ENCODE measurements around the gene MAP3K8.
A peak's percentile ranks its signal among the peaks of the same experiment; 100 is the strongest.

The MAP3K8 gene

DNA sequence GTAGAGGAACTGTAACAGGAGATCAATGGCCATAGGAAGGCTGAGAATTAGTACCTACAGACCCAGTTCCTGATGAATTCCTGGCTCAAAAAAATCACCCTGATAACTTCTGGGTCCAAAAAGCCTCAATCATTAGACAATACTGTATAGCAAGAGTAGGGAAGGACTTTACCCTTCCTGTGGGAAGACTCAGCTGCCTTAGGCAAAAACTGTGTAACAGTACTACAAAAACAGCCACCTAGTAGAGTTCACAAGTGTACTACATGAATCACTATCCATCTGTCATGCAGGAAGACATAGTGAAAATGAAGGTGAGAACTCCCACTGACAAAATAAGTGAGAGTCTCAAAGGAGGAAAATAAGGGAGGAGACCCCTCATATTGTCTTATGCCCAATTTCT, 47.6 kb downstream of the MAP3K8 start:
- Histone ChIP-seq H3K4me3 (ENCODE audit: low read length) (no peak overlapping the region), H3F3A (ENCODE audit: control insufficient read depth, insufficient read depth) (no peaks in the 10 kb centered on the region), H3K27me3 (ENCODE audit: control insufficient read depth, low read length) (no peaks in the 10 kb centered on the region), H3K36me3 (ENCODE audit: control insufficient read depth, low read length) (no peaks in the 10 kb centered on the region), H3K4me2 (ENCODE audit: low read length) (no peak overlapping the region), H3K9me2 (replicated peaks; ENCODE audit: control insufficient read depth, low read length) (no peaks in the 10 kb centered on the region), H4K20me1 (ENCODE audit: control insufficient read depth, insufficient read depth, low read depth, low read length) (no peaks in the 10 kb centered on the region), H3K27ac (ENCODE audit: low read depth, low read length) (no peak overlapping the region), H3K9me3 (ENCODE audit: control insufficient read depth, insufficient read depth, low read length) (no peaks in the 10 kb centered on the region), H3K4me1 (ENCODE audit: control insufficient read depth, low read length) (no peaks in the 10 kb centered on the region), H3K79me2 (ENCODE audit: control insufficient read depth, low read length) (no peaks in the 10 kb centered on the region)
- TF ChIP-seq, protein P1, sequence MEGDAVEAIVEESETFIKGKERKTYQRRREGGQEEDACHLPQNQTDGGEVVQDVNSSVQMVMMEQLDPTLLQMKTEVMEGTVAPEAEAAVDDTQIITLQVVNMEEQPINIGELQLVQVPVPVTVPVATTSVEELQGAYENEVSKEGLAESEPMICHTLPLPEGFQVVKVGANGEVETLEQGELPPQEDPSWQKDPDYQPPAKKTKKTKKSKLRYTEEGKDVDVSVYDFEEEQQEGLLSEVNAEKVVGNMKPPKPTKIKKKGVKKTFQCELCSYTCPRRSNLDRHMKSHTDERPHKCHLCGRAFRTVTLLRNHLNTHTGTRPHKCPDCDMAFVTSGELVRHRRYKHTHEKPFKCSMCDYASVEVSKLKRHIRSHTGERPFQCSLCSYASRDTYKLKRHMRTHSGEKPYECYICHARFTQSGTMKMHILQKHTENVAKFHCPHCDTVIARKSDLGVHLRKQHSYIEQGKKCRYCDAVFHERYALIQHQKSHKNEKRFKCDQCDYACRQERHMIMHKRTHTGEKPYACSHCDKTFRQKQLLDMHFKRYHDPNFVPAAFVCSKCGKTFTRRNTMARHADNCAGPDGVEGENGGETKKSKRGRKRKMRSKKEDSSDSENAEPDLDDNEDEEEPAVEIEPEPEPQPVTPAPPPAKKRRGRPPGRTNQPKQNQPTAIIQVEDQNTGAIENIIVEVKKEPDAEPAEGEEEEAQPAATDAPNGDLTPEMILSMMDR (IDR thresholded peaks at IDR 0.05; ENCODE audit: low read depth, low read length, poor library complexity, severe bottlenecking), result no peak
- TF ChIP-seq EZH2phosphoT487 (IDR thresholded peaks at IDR 0.05; ENCODE audit: borderline replicate concordance, low read length), result no peak

DNA sequence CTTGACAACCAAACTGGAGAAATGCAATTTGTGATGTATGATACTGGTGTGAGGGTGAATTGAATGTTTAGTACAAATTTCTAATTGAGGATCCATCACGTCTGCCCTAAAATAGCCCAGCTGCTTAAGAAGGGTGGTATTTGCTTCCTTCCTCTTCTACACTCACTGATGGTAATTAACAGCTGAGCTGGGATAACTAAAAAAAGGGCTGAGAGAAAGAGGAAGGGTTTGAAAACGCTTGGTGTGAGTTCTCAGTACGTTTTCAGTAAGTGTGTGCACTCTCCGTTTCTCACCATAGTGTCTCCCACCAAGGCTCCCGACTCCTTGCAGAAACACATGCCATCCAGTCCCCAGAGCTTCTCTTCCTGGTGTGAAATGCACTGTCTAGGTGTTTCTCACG, 54.3 kb downstream of the MAP3K8 start:
- H3F3A ChIP-seq (ENCODE audit: control insufficient read depth, insufficient read depth), result no peaks in the 10 kb centered on the region
- peak overlapping the region; percentile 43 for H3K4me2 ChIP-seq (ENCODE audit: low read length)
- H3K9me3 ChIP-seq (ENCODE audit: control insufficient read depth, insufficient read depth, low read length), result no peaks in the 10 kb centered on the region
- H3K4me1 ChIP-seq (ENCODE audit: control insufficient read depth, low read length), result peaks cover 51% of the 10 kb centered on the region
- H3K27ac ChIP-seq (ENCODE audit: low read depth, low read length), result no peak overlapping the region
- H3K27me3 ChIP-seq (ENCODE audit: control insufficient read depth, low read length), result peaks cover 27% of the 10 kb centered on the region
- H3K4me3 ChIP-seq (ENCODE audit: low read length), result no peak overlapping the region
- no peaks in the 10 kb centered on the region for H3K79me2 ChIP-seq (ENCODE audit: control insufficient read depth, low read length)
- no peaks in the 10 kb centered on the region for H3K36me3 ChIP-seq (ENCODE audit: control insufficient read depth, low read length)
- TF ChIP-seq, protein P1 (IDR thresholded peaks at IDR 0.05; ENCODE audit: low read depth, low read length, poor library complexity, severe bottlenecking), result no peak
- no peak for TF ChIP-seq EZH2phosphoT487 (IDR thresholded peaks at IDR 0.05; ENCODE audit: borderline replicate concordance, low read length)
- H4K20me1 ChIP-seq (ENCODE audit: control insufficient read depth, insufficient read depth, low read depth, low read length), result no peaks in the 10 kb centered on the region
- no peaks in the 10 kb centered on the region for H3K9me2 ChIP-seq (replicated peaks; ENCODE audit: control insufficient read depth, low read length)

- H3K9me2 ChIP-seq (replicated peaks; ENCODE audit: control insufficient read depth, low read length), result no peaks in the 10 kb centered on the region
- no peaks in the 10 kb centered on the region for H3K79me2 ChIP-seq (ENCODE audit: control insufficient read depth, low read length)
- no peak overlapping the region for H3K27ac ChIP-seq (ENCODE audit: low read depth, low read length)
- no peak for TF ChIP-seq EZH2phosphoT487 (IDR thresholded peaks at IDR 0.05; ENCODE audit: borderline replicate concordance, low read length)
- TF ChIP-seq, protein P1 (IDR thresholded peaks at IDR 0.05; ENCODE audit: low read depth, low read length, poor library complexity, severe bottlenecking), result no peak
- no peaks in the 10 kb centered on the region for H3K36me3 ChIP-seq (ENCODE audit: control insufficient read depth, low read length)
- no peak overlapping the region for H3K4me3 ChIP-seq (ENCODE audit: low read length)
- peaks cover 27% of the 10 kb centered on the region for H3K27me3 ChIP-seq (ENCODE audit: control insufficient read depth, low read length)
- no peaks in the 10 kb centered on the region for H4K20me1 ChIP-seq (ENCODE audit: control insufficient read depth, insufficient read depth, low read depth, low read length)
- no peaks in the 10 kb centered on the region for H3K9me3 ChIP-seq (ENCODE audit: control insufficient read depth, insufficient read depth, low read length)
- peak overlapping the region; percentile 30 for H3K4me2 ChIP-seq (ENCODE audit: low read length)
- peaks cover 61% of the 10 kb centered on the region for H3K4me1 ChIP-seq (ENCODE audit: control insufficient read depth, low read length)
- no peaks in the 10 kb centered on the region for H3F3A ChIP-seq (ENCODE audit: control insufficient read depth, insufficient read depth)
These were observed 55.4 kb downstream of the MAP3K8 start for GRCh38 chr10:30489346-30489745.

All from DOHH2 (cell line).